Esophagus (tissue), 2 donors: Measurements from ENCODE around the gene SH3PXD2A. TPM values are rescaled to one million over a fixed set of nuclear protein-coding genes. Genes with fewer than 3 reads are reported as not detected.

Experiments
- H3K27ac ChIP-seq, 2 donors: one replicate each; pipeline ENCODE4 v1.5.1; 2013; ENCODE audit warnings: low read depth in 2 of 2, mild to moderate bottlenecking in 2 of 2, inconsistent platforms in 1 of 2, low read length in 1 of 2, moderate library complexity in 1 of 2
- H3K27me3 ChIP-seq, 2 donors: one replicate each; pipeline ENCODE4 v1.6.1; 2013; ENCODE audit warnings: low read length in 2 of 2, control low read depth in 1 of 2, mild to moderate bottlenecking in 1 of 2; ENCODE audit not compliant: insufficient read depth in 2 of 2, control insufficient read depth in 1 of 2
- H3K36me3 ChIP-seq, 2 donors: one replicate each; pipeline ENCODE4 v1.6.1; 2013; ENCODE audit warnings: low read length in 1 of 2; ENCODE audit not compliant: control insufficient read depth in 2 of 2, insufficient read depth in 2 of 2
- H3K4me1 ChIP-seq, 2 donors: one replicate each; pipeline ENCODE4 v1.6.1; 2013; ENCODE audit warnings: low read length in 1 of 2; ENCODE audit not compliant: control insufficient read depth in 2 of 2, insufficient read depth in 2 of 2
- H3K4me3 ChIP-seq, 2 donors: one replicate each; pipeline ENCODE4 v1.5.1; 2013; ENCODE audit warnings: low read length in 2 of 2, mild to moderate bottlenecking in 2 of 2, low read depth in 1 of 2, moderate library complexity in 1 of 2
- H3K9me3 ChIP-seq, 2 donors: one replicate each; pipeline ENCODE4 v1.6.1; 2013; ENCODE audit warnings: mild to moderate bottlenecking in 2 of 2, low read depth in 1 of 2, low read length in 1 of 2, moderate library complexity in 1 of 2; ENCODE audit not compliant: control insufficient read depth in 2 of 2, insufficient read depth in 1 of 2
- WGBS, 2 donors: extraction: QIAGEN DNeasy Blood & Tissue Kit; methylation state at CpG; one replicate each; pipeline ENCODE4 v1.1.7; 2013; 5-methylcytosine and 5-hydroxymethylcytosine counted together
- polyA plus RNA-seq, 2 donors: library from polyadenylated mRNA; stranded (reverse); fragments of 200-250 nt; gene quantifications; one replicate each; pipeline ENCODE4 v1.2.3, GENCODE V29; 2013
- donor health status: healthy with polysubstance abuse.
- donor health status: Bipolar disorder and iron deficiency.

Gene SH3PXD2A
- polyA plus RNA-seq, 2 donors, result 14.9 to 34.2 TPM

GRCh38 chr10:103716206-103717160, 138.9 kb downstream of the SH3PXD2A start:
- Histone ChIP-seq H3K4me1 (peaks cover 9 to 33% of the 10 kb centered on the region in 2 donors), H3K36me3 (peaks cover 0 to 33% of the 10 kb centered on the region in 2 donors), H3K27me3 (no peaks in the 10 kb centered on the region), H3K27ac (peak overlapping the region; percentile 92 to 96), H3K9me3 (no peaks in the 10 kb centered on the region), H3K4me3 (no peak overlapping the region)
- 56 to 59% methylated on average over 11 of the region's 11 CpGs for WGBS, 2 donors

- Histone ChIP-seq H3K27me3 (no peaks in the 10 kb centered on the region), H3K4me3 (no peak overlapping the region), H3K27ac (peak overlapping the region; percentile 92 to 96), H3K36me3 (peaks cover 0 to 29% of the 10 kb centered on the region in 2 donors), H3K9me3 (no peaks in the 10 kb centered on the region), H3K4me1 (peaks cover 9 to 31% of the 10 kb centered on the region in 2 donors)
- 47 to 57% methylated on average over 8 of the region's 8 CpGs for WGBS, 2 donors
Observed at GRCh38 chr10:103715430-103715829, 139.9 kb downstream of the SH3PXD2A start.

- H3K4me3 ChIP-seq, result no peak overlapping the region
- peaks cover 0 to 25% of the 10 kb centered on the region in 2 donors for H3K36me3 ChIP-seq
- peaks cover 9 to 29% of the 10 kb centered on the region in 2 donors for H3K4me1 ChIP-seq
- WGBS, 2 donors, result 76 to 83% methylated on average over 7 of the region's 7 CpGs
- no peak overlapping the region for H3K27ac ChIP-seq
- no peaks in the 10 kb centered on the region for H3K27me3 ChIP-seq
- no peaks in the 10 kb centered on the region for H3K9me3 ChIP-seq
Observed at GRCh38 chr10:103714232-103714891, 141.0 kb downstream of the SH3PXD2A start.

- H3K36me3 ChIP-seq, result peaks cover 0 to 25% of the 10 kb centered on the region in 2 donors
- H3K4me1 ChIP-seq, result peaks cover 9 to 26% of the 10 kb centered on the region in 2 donors
- no peak overlapping the region for H3K4me3 ChIP-seq
- H3K9me3 ChIP-seq, result no peaks in the 10 kb centered on the region
- 81 to 84% methylated on average over 4 of the region's 4 CpGs for WGBS, 2 donors
- peak overlapping the region in 1 of 2 donors; percentile 23 for H3K27ac ChIP-seq
- no peaks in the 10 kb centered on the region for H3K27me3 ChIP-seq
Observed at GRCh38 chr10:103713676-103714075, 141.7 kb downstream of the SH3PXD2A start.

- Histone ChIP-seq H3K27me3 (no peaks in the 10 kb centered on the region), H3K4me3 (no peak overlapping the region), H3K36me3 (peaks cover 0 to 23% of the 10 kb centered on the region in 2 donors), H3K27ac (peak overlapping the region in 1 of 2 donors; percentile 33), H3K9me3 (no peaks in the 10 kb centered on the region), H3K4me1 (peaks cover 5 to 26% of the 10 kb centered on the region in 2 donors)
- WGBS, 2 donors, result 11 to 16% methylated on average over 8 of the region's 8 CpGs
Observed at GRCh38 chr10:103712898-103713498, 142.4 kb downstream of the SH3PXD2A start.

GRCh38 chr10:103712146-103712545, 143.2 kb downstream of the SH3PXD2A start:
- H3K4me3 ChIP-seq, result no peak overlapping the region
- H3K9me3 ChIP-seq, result no peaks in the 10 kb centered on the region
- peaks cover 5 to 21% of the 10 kb centered on the region in 2 donors for H3K4me1 ChIP-seq
- H3K27me3 ChIP-seq, result no peaks in the 10 kb centered on the region
- peaks cover 0 to 23% of the 10 kb centered on the region in 2 donors for H3K36me3 ChIP-seq
- 59 to 64% methylated on average over 5 of the region's 5 CpGs for WGBS, 2 donors
- H3K27ac ChIP-seq, result no peak overlapping the region

- H3K27me3 ChIP-seq, result no peaks in the 10 kb centered on the region
- H3K27ac ChIP-seq, result no peak overlapping the region
- no peak overlapping the region for H3K4me3 ChIP-seq
- H3K36me3 ChIP-seq, result peaks cover 0 to 20% of the 10 kb centered on the region in 2 donors
- 74 to 75% methylated on average over 15 of the region's 15 CpGs for WGBS, 2 donors
- peaks cover 5 to 14% of the 10 kb centered on the region in 2 donors for H3K4me1 ChIP-seq
- H3K9me3 ChIP-seq, result no peaks in the 10 kb centered on the region
Observed at GRCh38 chr10:103711351-103711994, 143.9 kb downstream of the SH3PXD2A start.

- H3K27ac ChIP-seq, result no peak overlapping the region
- H3K9me3 ChIP-seq, result no peaks in the 10 kb centered on the region
- WGBS, 2 donors, result 61 to 66% methylated on average over 4 of the region's 4 CpGs
- no peaks in the 10 kb centered on the region for H3K27me3 ChIP-seq
- H3K4me1 ChIP-seq, result peaks cover 2 to 6% of the 10 kb centered on the region in 2 donors
- H3K36me3 ChIP-seq, result peaks cover 0 to 25% of the 10 kb centered on the region in 2 donors
- H3K4me3 ChIP-seq, result no peak overlapping the region
Observed at GRCh38 chr10:103710490-103710889, 144.9 kb downstream of the SH3PXD2A start.
